GM18907 (cell line): ENCODE results near the gene SH3PXD2A.

Source experiments
- ATAC-seq: cut with Tn5 transposase; IDR thresholded peaks from one replicate; pipeline ENCODE4 v1.9.1; 2021; ENCODE audit warnings: mild to moderate bottlenecking, moderate library complexity; ENCODE audit not compliant: unreplicated experiment

The SH3PXD2A gene

DNA sequence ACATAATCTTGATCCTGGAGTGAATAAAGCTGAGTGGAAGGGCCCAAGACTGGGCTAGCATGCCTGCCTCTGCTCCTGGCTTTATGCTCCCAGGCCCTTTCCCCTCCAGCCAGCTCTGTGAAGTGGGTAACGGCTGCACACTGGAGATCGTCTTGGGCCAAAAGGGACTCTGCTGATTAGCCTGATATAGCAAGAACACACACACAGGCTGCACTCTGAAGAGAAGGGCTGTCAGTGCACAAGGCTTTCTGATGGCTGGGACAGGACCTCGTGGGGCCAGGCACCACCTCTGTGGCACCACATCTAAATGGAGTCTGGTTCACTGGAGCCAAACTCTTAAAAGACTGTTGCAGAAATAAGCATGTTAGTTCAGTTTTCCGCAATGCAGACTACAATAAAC lies 200.5 kb downstream of the SH3PXD2A start:
- ATAC-seq: no peak

DNA sequence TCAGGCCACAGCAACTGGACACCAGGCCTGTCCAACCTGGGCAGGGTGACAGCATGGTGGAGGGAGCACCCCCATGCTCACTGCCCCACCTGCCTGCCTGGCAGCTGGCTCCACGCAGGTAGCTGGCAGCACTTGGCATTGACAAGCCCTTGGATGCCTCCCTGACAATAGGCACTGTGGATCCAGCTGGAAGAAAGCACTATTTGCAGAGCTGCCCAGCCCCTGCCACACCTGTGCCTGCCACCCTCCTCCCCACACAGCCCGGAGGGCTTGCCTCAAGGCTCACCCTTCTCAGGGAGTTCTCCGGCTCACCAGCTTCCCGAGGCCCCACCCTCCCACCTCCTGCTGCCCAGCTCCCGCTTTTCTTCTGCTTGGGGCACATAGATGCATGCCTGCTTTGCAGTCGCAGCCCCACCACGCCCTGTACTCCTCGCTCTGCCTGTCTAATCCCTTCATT lies 201.8 kb downstream of the SH3PXD2A start:
- no peak for ATAC-seq

DNA sequence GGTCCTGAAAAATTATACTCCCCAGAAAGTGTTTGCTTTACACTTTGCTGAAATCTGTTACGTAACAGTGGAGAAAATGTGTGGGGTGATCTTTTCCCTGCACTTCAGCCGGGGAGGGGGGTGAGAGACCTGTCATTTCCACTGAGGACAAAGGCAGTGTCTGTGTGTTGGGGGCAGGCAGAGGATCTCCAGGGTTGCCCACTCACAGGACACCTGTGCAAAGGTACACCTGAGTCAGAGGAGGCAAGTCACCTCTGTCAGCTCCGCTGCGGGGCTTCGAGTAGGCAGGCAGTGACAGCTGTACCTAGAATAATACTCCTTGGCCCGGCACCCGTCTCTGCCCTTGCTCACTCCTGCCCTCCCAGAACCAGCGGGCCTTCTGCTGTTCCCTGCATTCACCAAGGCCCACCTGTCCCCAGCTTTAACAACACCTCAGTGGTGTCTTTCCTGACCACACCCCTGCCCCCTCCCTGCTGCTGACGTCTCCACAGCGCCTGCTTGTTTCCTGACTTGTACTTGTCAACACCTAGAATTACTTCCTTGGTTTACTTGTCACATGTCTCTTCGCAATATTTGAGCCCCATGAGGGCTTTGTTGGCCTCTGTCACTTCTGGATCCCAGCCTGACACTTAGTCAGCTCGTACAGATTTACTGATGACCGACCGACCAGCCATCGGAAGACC lies 202.6 kb downstream of the SH3PXD2A start:
- no peak for ATAC-seq

DNA sequence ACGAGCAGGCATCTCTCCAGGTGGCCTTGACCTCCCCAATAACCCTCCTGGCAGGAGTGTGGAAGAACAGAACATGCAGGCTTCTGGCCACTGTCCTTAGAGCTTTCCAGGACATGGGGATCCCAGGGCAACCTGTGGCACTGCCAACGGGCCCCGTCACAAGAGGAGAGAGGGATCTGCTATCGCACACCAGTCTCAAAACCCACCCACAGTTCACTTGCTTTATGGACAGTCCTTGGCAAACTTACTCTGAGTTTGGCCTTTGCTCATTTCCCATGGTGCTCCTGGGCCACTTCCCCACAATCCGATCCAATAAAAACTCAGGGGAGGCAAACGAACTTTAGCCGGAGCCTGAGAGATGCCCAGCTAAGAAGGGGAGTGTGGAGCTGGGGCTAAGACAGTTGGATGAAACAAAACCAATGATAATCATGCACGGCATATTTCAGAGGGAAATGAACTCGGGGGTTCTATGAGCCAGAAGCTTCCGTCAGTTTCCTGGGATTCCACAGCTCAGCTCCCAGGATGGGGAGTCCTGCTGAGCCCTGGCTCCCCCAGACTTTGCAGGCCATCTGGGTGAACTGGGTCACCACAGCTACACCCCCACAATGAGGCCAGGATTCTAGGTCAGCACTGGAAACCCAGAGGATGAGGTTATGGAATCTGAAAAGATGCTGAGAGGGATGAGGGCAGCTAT lies 203.4 kb downstream of the SH3PXD2A start:
- ATAC-seq: no peak

DNA sequence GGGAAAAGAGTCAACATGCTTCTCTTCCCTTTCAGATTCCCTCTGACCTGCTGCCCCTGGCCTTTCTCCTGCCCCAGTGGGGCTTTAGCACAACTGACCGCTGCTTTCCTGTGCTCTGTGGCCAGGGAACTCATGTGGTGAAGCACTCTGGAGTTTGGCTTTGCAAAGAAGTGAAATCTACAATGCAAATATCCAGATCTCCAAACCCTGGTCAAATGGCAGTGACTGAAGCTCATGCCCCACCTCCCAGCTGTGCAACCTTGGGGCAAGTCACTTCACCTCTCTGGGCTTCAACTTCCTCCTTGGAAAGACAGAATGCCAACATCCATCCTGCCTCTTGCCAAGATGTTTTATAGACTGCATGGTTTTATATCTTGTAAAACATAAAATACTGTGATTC lies 204.0 kb downstream of the SH3PXD2A start:
- no peak for ATAC-seq

DNA sequence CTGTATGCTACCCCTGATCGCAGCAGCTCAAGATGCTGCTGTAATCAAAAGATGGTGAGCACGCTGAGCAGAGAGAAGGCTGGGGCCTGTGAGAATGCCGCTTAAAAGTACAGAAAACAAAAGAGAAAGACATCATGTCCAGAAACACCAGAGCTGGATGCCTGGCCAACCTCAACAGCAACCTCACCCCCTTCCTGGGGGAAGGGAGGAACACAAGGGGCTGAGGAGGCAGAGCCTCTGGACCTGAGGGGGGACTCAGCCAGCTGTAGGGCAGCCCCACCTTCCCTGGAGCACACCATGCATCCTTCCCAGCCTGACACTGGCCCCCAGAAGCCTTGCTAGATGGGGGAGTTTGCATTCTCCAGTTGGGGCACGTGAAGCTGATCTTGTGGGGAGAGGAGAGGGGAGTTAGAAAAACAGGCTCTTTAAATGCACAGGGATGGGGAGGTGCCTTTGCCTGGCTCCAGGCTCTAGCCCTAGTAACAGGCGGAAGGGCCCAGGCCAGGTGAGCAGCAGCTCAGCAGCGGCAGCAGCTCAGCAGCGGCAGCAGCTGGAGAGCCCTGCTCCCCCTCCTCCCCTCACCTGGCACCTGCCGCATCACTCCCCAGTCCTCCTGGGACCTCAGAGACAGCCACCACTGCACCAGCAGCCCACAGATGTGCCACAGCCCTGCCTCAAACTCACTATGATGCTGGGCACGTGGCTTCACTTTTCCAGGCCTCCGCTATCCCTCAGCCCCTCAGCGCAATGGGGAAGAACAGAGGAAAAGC lies 205.5 kb downstream of the SH3PXD2A start:
- no peak for ATAC-seq

DNA sequence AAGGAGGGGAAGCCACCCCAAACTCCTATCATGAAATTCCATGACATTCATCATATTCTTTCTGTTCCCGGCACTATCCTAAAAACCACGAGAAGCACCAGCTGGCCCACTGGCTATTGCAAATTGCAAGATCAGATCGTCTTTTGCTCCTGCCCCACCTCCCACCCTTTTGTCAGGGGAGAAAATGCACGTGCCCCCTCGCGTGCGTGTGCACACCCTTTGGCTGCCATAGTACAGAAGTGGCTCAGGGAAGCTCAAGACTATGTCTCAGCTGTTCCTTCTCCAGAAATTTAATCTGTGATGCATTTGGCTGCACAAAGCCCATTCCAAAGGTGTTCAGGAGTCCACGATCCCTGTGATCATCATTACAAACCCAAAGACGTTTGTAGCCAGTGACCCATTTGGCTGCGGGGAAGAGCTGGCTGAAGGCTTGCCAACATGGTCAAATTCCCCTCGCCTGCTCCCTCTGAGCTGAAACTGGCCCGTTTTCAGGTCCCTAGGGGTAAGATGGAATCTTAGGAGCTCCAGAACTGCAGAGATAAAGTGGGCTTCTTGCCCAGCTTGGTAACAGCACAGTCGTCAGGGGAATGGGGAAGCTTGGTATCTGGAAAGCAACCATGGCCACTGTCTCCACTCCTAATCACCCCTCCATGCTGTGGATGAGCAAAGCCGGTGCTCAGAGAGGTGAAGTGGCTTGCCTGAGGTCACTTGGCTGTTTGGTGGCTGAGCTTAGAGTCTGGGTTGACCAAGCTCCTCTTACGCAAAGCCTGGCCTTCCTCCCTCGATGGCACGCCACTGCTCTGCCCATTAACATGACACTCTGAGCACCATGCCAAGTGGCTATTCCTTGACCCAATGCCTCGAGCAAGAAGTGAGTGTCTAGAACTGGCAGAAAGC lies 206.5 kb downstream of the SH3PXD2A start:
- ATAC-seq: no peak

DNA sequence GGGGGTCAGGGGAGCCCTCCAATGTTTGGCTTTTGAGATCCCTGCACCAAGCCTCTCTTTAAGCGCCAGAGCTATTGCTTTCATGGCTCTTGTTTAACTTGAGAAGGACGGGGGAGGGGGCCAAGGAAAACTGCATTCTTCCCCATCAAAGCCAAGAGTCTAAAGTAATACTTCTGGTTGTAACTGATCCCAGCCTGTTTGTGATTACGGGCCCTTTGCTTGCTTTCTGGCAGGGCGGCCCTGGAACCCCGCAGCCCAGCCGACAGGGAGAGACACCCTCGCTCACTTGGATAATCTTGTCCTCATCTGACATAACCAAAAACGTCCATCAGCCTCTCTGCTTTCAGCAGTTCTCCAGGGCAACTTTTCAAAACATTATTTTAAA lies 207.1 kb downstream of the SH3PXD2A start:
- no peak for ATAC-seq

DNA sequence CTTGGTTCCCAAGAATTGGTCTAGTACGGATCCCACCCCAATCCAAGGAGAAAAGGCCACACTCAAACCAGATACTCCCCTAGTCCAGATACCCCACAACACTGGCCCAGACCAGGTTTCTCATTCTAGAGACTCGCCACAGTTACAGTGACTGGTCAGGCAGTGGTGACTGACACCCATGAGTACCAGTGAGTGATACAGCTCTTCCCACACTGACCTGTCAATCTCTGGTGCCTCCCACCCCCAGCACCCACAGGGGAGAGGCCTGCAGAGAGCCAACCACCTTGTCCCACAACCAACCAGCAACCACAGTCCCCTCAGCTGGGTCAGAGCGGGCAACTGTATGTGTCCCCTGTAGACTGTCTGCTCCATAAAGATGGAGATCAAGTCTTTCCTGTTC lies 209.1 kb downstream of the SH3PXD2A start:
- no peak for ATAC-seq

DNA sequence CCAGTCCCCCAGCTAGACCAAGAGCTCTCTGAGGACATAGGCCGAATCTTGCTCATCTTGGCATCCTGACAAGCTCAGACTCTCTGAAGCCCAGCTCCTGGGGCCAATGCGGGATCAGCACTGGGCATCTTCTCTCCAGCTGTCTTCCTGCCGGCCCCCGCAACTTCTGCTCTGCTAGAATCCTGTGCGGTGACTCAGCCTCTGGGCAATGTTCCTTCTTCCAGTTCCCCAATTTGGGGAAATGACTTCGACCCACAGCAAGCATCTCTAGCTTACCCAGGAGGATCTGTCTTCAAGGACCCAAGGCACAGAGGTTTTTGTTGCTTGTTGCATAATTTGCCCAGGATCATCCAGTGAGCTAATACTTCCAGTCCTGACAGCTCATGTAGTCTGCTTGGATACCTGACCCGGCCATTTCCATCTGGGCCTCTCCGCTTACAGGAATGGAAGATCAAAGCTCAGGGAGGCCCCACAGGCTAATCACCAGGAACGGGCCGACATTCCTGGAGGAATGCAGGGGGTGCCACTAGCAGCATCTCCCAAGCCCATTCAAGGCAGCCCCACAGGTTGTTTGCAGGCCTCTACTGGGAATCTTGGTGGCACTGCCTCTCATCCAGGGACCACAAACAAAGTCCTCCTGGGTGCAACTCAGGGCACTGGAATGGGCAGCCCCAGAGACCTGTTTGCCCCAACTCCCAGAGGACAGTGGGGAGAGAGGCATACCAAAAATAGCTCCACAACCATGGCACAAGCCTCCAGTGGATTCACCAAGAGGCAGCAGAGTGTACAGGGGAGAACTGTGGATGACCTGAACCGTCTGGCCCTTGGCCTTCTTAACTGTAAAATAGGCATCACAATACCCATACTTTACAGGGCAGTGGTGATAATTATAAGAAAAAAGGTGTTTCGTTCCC lies 210.0 kb downstream of the SH3PXD2A start:
- no peak for ATAC-seq

DNA sequence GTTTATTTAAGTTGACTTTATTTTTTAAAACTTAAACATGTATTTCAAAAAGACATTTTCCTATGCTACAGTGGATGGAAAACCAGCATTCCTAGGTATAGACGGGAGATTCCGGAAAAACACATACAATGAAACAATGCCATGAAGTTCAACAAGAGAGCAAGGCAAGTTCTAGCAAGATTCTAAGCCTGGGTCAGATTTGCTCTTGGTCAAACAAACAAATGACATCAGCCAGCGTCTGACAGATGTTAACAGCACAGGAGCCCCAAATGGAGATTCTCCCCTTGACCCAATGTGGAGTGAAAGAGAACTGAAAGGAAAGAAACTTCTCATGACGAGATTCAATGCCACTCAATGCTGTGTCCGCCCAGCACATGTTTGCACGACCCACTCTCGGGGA lies 212.0 kb downstream of the SH3PXD2A start:
- no peak for ATAC-seq

DNA sequence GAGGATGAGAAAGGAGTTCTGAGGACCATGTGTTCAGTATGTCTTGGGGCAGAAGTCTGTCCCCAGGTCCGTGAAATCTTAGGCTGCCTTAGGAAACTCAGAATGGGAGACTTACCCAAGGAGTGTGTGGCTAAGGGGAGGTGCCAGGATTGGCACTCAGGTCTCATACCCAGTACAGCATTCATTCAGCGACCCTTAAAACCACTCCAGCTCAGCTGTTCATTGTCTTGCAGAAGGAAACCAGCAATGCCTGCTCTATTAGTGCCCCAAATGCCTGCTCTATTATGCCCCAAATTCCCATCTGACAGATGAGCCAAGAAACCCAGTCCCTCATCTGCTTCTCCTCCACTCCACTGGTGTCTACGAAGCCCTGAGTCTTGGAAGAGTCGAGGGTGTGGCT lies 214.1 kb downstream of the SH3PXD2A start:
- ATAC-seq: no peak

DNA sequence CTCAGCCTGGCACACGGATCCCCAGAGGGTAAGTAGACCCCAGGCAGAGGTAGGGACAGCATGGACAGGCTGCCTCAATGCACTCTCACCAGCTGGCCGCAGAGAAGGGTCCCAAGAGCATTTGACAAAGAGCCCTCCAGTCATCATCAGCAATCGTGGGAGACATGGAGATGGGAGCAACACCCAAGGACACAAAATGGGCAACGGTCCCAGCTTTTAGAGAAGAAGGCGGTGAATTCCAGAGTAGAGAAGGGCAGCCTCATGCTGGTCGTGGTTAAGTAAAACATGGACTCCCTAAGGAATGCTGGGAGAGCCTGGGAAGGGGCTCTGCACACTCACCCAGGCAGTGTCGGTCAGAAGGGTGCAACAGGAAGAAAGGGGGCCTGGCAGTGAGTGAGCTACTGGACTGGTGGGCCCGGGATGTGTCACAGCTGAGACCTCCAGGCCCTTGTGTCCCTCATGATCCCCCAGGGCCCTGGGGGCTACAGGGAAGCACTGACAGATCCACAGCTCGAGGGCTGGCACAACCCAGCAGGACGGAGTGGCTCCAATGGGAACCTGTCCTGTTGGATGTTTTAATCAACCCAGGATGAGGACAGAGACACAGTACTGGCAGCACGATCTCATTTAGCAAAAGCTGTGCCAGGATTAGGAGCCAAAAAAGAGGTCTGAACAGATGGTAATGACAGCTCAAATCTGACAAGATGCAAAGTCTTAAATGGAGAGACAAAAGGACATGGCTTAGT lies 214.8 kb downstream of the SH3PXD2A start:
- ATAC-seq: no peak

DNA sequence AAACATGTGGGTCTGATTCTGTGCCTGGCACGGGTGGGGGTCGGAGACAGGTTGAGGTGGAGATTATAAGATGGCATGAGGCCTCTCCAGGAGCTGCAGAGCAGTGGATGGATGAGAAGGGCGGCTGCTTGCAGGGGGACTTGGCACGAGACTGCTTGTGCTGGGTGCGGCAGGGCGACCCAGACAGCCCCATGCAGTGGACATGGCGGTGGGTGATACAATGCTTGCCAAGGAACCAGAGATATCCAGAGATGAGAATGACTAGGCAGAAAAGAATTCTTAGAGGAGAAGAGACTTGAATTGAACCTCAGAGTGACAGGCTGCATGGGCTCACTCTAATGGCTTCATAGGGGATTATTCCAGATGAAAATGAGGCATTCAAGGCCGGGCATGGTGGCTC lies 216.4 kb downstream of the SH3PXD2A start:
- ATAC-seq: no peak

DNA sequence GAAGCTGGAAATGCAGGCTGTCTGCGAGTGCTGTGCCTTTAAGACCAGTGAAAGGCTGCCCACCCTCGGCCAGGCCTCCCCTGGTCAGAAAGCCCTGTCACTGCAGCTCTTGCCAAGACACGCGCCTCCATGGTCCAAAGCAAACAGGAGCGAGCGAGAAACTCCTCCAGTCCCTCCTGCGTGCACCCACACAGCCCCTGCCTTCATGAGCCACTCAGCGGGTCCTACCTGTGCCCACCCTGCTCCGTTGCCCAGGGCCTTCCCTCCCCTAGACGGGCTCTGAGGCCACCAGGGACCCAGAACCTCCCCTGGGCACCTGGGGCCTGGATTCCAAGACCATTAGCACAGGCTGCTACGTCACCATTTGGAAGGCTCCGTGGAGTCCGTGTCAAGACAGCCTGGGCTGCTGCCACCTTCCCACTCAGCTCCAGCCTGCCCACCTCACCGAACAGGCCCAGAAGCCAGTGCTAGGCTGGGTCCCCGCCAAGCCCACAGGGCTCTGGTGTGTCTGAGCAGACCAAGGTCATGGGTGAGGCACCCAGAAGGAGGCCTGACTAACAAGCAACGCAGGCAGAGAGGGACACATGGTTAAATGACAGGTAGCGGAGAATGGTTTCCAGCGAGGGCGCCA lies 217.3 kb downstream of the SH3PXD2A start:
- no peak for ATAC-seq

DNA sequence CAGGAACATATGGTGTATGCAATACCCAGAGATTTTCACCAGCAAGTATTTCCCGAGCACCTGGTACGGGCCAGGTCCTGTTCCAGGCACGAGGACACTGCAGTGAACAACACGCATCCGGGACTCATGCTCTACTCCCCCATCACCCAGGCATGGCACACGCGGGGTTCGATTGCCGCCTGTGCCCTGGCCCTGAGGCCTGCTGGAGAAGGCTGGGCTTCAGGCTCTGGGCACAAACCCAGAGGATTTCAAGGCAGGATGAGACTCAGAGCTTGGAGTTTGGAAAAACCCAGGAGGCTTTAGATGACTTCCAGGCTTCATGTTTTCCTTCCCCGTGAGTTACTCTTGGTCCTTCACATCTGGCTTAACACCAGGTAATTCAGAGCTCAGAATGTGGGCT lies 218.4 kb downstream of the SH3PXD2A start:
- no peak for ATAC-seq

DNA sequence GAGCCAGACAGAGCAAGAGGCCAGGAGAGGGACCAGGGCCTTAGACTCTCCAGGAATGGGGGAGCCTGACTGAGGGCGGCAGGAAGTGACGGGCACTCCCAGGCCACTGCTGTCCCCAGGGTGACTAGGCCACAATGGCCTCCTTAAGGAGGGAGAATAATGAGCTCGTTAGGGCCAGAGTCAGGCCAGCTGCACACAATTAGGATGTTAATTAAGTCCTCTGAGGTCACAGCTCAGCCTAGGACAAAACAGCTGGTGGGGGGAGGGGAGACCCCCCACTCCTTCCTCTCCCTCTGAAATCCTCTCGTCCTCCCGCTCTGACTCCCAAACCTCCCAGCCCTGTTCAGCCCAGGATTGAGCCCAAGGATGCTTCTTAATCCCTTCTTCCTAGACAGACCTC lies 218.9 kb downstream of the SH3PXD2A start:
- no peak for ATAC-seq

DNA sequence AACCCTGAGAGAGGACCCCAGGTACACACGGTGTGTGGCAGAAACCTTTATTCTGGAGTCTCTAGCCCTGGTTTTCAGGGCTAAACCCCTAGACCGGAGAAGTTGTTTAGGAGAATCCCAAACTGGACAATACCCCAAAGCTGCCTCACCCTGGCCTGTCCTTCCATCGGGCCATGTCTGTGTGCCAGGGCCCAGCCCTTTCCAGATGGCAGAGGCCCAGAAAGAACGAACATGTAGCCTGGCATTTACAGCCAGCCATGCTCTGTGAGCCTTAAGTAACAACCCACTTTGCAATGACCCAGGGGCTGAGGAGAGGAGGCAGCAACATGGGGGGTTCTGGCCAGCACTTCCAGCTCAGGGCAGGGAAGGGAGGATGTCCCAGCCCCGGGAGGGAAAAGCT lies 219.8 kb downstream of the SH3PXD2A start:
- ATAC-seq: no peak

DNA sequence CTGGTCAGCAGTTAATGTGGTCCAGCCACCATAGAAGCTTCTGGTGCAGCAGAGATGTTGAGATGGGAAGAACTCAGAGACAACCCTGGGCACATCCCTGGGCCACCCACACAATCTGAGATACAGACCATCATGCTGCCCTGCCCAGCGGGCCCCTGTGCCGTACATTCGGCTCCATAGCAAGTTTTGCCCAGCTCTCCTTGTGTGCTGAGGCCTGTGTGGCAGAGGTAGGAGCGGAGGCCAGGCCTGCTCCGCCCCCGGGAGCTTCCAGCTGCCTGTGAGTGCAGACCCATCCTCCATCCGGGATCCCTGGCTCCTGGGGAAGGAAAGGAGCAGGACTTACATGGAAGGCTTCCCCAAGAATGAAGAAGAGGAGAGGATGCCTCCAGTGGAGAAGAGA lies 221.5 kb downstream of the SH3PXD2A start:
- no peak for ATAC-seq
